Naive thymus-derived CD4-positive, alpha-beta T cell (primary cell): Measurements from ENCODE around the gene HTR4. TPM values are rescaled to one million over a fixed set of nuclear protein-coding genes. Genes with fewer than 3 reads are reported as not detected.
A peak's percentile ranks its signal among the peaks of the same experiment; 100 is the strongest.
"Not testable (repeated sequence)": the region's sequence is repeated elsewhere in the genome, so short reads cannot be mapped to it uniquely, and the experiment has no call there.

Source experiments
- ATAC-seq: fragments of 150-1000 bp; cut with Tn5 transposase; 2 replicates; pipeline ENCODE4 v1.10.0; 2021; ENCODE audit warnings: mild to moderate bottlenecking, moderate library complexity
- CTCF ChIA-PET: fragments of 350-600 bp; sonication (Branson Sonifier 250); formaldehyde crosslinking; loops from one replicate; lab custom pipeline; 2021; ENCODE audit warnings: antibody characterized with exemption; lab: Charles Lee
- POLR2A ChIA-PET: fragments of 350-600 bp; sonication (Branson Sonifier 250); formaldehyde crosslinking; loops from one replicate; lab custom pipeline; 2021; ENCODE audit warnings: antibody characterized with exemption, inconsistent platforms; lab: Charles Lee
- DNase-seq, 9 donors: peaks; one replicate each; pipeline versions ENCODE4 v3.0.0 to v3.0.0-alpha.2; 2020 to 2022; ENCODE audit warnings: mixed read lengths in 1 of 9
- H3K27ac ChIP-seq: one replicate; pipeline ENCODE4 v1.7.0; 2013; ENCODE audit warnings: mild to moderate bottlenecking, low read depth, low read length, moderate library complexity
- H3K27me3 ChIP-seq, 2 donors: one replicate each; pipeline ENCODE4 v1.7.0; 2013; ENCODE audit warnings: low read length in 2 of 2, mild to moderate bottlenecking in 2 of 2, moderate library complexity in 2 of 2; ENCODE audit not compliant: control insufficient read depth in 2 of 2, insufficient read depth in 2 of 2
- H3K36me3 ChIP-seq, 3 experiments: 1 replicate in 2 of 3; 2 replicates in 1 of 3; pipeline ENCODE4 v1.7.0; 2013; ENCODE audit warnings: low read length in 3 of 3, mild to moderate bottlenecking in 3 of 3, moderate library complexity in 1 of 3; ENCODE audit not compliant: insufficient read depth in 3 of 3, control insufficient read depth in 2 of 3
- H3K4me1 ChIP-seq, 2 donors: one replicate each; pipeline ENCODE4 v1.7.0; 2013; ENCODE audit warnings: low read length in 2 of 2, mild to moderate bottlenecking in 2 of 2, moderate library complexity in 1 of 2; ENCODE audit not compliant: control insufficient read depth in 2 of 2, insufficient read depth in 2 of 2
- H3K4me3 ChIP-seq: 2 replicates; pipeline ENCODE4 v1.7.0; 2013; ENCODE audit warnings: mild to moderate bottlenecking, low read length
- H3K9me3 ChIP-seq, 3 experiments: 1 replicate in 2 of 3; 2 replicates in 1 of 3; pipeline ENCODE4 v1.7.0; 2013; ENCODE audit warnings: low read length in 3 of 3; ENCODE audit not compliant: control insufficient read depth in 2 of 3
- H3K27ac Mint-ChIP-seq, 9 donors: one replicate each; pipeline ENCODE4 v1.8.0; 2020 to 2022; ENCODE audit warnings: mixed read lengths in 9 of 9, mild to moderate bottlenecking in 8 of 9, moderate library complexity in 5 of 9, inconsistent platforms in 2 of 9
- H3K27me3 Mint-ChIP-seq, 5 donors: one replicate each; pipeline ENCODE4 v1.8.0; 2021 to 2022; ENCODE audit warnings: mixed read lengths in 5 of 5, mild to moderate bottlenecking in 1 of 5
- H3K36me3 Mint-ChIP-seq, 5 donors: one replicate each; pipeline ENCODE4 v1.8.0; 2020 to 2022; ENCODE audit warnings: mixed read lengths in 5 of 5, mild to moderate bottlenecking in 3 of 5, inconsistent platforms in 1 of 5
- H3K4me1 Mint-ChIP-seq, 7 donors: one replicate each; pipeline ENCODE4 v1.8.0; 2020 to 2022; ENCODE audit warnings: mixed read lengths in 7 of 7, mild to moderate bottlenecking in 3 of 7, inconsistent platforms in 1 of 7
- H3K4me3 Mint-ChIP-seq, 10 donors: one replicate each; pipeline ENCODE4 v1.8.0; 2020 to 2022; ENCODE audit warnings: mild to moderate bottlenecking in 10 of 10, mixed read lengths in 10 of 10, moderate library complexity in 6 of 10, inconsistent platforms in 2 of 10
- H3K9me3 Mint-ChIP-seq, 11 donors: one replicate each; pipeline ENCODE4 v1.8.0; 2020 to 2022; ENCODE audit warnings: mixed read lengths in 11 of 11, mild to moderate bottlenecking in 4 of 11, inconsistent platforms in 1 of 11, moderate library complexity in 1 of 11
- intact Hi-C, 2 donors: fragments of 100-400 bp; cut with micrococcal nuclease; formaldehyde crosslinking; loops; one replicate each; pipeline ENCODE4 v1.15.1; 2023
- polyA plus RNA-seq, 2 donors: library from polyadenylated mRNA; unstranded; fragments of 300-500 nt; fragmentation: Illumina TruSeq; gene quantifications; one replicate each; pipeline ENCODE4 v1.2.3, GENCODE V29; 2021
- total RNA-seq, 6 experiments: library from RNA in 5 of 6; stranded (reverse) in 5 of 6; gene quantifications; 1 replicate in 5 of 6; 2 replicates in 1 of 6; pipeline ENCODE4 v1.2.3 and lab custom pipeline; 2021 to 2026

HTR4 gene
- total and polyA plus RNA-seq, 7 experiments from 2014 or later: not detected

DNA sequence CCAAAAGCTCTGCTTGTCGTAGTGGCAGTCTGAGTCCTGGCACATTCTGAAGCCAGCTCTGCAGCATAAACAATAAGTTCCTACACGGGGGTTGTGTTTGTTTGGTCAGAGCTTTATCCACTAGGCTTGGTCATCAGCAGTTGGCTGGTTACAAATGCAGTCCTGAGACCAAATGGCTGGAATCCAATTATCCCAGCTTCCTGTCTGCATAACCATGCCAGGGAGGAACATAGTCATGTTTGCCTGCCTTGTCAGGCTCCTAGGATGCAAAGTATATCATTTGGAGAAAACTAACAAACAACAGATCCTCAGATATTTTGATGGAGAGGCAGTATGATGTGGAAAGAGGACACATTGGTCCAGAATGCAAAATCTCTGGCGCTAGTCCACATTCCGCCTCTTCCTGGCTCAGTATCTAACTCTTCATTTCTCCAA is 184.8 kb downstream of the HTR4 start:
- no peaks in the 10 kb centered on the region for H3K4me1 ChIP-seq
- no peaks in the 10 kb centered on the region for H3K9me3 ChIP-seq
- Mint-ChIP-seq H3K27ac (no peak overlapping the region), H3K9me3 (no peaks in the 10 kb centered on the region), H3K36me3 (no peaks in the 10 kb centered on the region), H3K4me3 (no peak overlapping the region), H3K27me3 (peaks cover 0 to 11% (median 0%) of the 10 kb centered on the region in 5 donors), H3K4me1 (peaks cover 0 to 2% (median 0%) of the 10 kb centered on the region in 7 donors)
- no peak overlapping the region for H3K4me3 ChIP-seq
- CTCF ChIA-PET: no interaction called here
- DNase-seq (no peak), ATAC-seq (no peak)
- no peaks in the 10 kb centered on the region for H3K36me3 ChIP-seq
- H3K27ac ChIP-seq: no peak overlapping the region
- POLR2A ChIA-PET: no interaction called here
- intact Hi-C loops: no loop called here
- no peaks in the 10 kb centered on the region for H3K27me3 ChIP-seq

DNA sequence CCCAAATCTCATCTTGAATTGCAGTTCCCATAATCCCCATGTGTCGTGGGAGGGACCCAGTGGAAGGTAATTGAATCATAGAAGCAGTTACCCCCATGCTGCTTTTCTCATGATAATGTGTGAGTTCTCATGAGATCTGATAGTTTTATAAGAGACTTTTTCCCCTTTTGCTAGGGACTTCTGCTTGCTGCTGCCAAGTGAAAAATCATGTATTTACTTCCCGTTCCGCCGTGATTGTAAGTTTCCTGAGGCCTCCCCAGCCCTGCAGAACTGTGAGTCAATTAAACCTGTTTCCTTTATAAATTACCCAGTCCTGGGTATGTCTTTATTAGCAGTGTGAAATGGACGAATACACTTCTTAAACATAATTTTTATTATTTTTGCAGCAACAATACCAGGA is 185.6 kb downstream of the HTR4 start:
- DNase-seq, intact Hi-C loops, H3K4me1 Mint-ChIP-seq, H3K27ac ChIP-seq, H3K36me3 Mint-ChIP-seq, H3K9me3 Mint-ChIP-seq, H3K27me3 ChIP-seq, H3K9me3 ChIP-seq, H3K36me3 ChIP-seq, H3K27ac Mint-ChIP-seq, H3K4me3 ChIP-seq, CTCF ChIA-PET, H3K4me3 Mint-ChIP-seq, ATAC-seq, H3K4me1 ChIP-seq, POLR2A ChIA-PET: not testable (repeated sequence)
- peaks cover 0 to 11% (median 0%) of the 10 kb centered on the region in 5 donors for H3K27me3 Mint-ChIP-seq

DNA sequence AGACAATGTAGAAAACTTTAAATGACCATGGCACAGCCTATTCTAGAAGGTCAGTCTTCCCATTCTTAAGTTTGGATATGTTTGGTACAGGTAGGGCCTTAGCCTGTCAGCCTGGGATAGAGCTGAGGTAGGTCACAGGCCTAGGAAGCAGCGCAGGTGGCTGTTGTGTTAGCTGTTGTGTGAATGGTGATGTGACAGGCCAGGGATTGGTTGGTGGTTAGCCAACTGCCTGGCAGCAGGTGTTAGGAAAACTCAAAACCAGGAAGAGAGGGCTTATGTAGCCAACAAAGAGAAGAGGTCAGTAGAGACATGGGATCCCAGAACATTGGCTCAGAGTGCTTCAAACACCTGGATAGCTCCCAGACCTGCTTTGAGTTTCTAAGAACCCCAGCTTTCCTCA is 186.4 kb downstream of the HTR4 start:
- Mint-ChIP-seq H3K4me1 (peaks cover 0 to 2% (median 0%) of the 10 kb centered on the region in 7 donors), H3K36me3 (no peaks in the 10 kb centered on the region), H3K27ac (no peak overlapping the region), H3K27me3 (peaks cover 0 to 11% (median 0%) of the 10 kb centered on the region in 5 donors), H3K9me3 (no peaks in the 10 kb centered on the region), H3K4me3 (no peak overlapping the region)
- DNase-seq: no peak
- POLR2A ChIA-PET: no interaction called here
- H3K27ac ChIP-seq: no peak overlapping the region
- no peaks in the 10 kb centered on the region for H3K4me1 ChIP-seq
- CTCF ChIA-PET: interaction anchor here (0.6 kb wide), 1 partner anchor 1065 kb away, joined by 3 read pairs; no protein-coding TSS in a partner anchor
- H3K36me3 ChIP-seq: no peaks in the 10 kb centered on the region
- H3K4me3 ChIP-seq: no peak overlapping the region
- intact Hi-C loops: no loop called here
- no peaks in the 10 kb centered on the region for H3K9me3 ChIP-seq
- no peaks in the 10 kb centered on the region for H3K27me3 ChIP-seq
- no peak for ATAC-seq

DNA sequence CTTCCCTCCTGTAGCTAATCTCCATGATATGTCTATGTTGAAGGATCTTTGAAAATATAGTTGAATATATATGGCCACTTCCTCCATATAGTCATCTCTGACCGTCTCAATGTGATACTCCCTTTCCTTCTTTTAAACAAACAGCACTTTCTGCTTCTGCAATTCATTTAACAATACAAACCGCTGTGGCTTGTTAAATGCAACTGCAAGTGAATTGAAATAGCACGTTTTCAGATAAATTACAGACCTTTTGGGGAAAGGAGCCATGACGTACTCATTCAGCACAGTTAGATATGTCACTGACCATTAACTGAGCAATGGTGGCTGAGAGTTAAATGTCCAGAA is 188.1 kb downstream of the HTR4 start:
- Mint-ChIP-seq H3K9me3 (peaks cover 0 to 1% (median 0%) of the 10 kb centered on the region in 11 donors), H3K36me3 (no peaks in the 10 kb centered on the region), H3K27me3 (peaks cover 0 to 16% (median 5%) of the 10 kb centered on the region in 5 donors), H3K4me3 (no peak overlapping the region), H3K27ac (no peak overlapping the region), H3K4me1 (peaks cover 0 to 2% (median 0%) of the 10 kb centered on the region in 7 donors)
- no peak for DNase-seq
- intact Hi-C loops: no loop called here
- Histone ChIP-seq H3K27me3 (no peaks in the 10 kb centered on the region), H3K9me3 (no peaks in the 10 kb centered on the region), H3K4me1 (no peaks in the 10 kb centered on the region), H3K36me3 (no peaks in the 10 kb centered on the region), H3K4me3 (no peak overlapping the region), H3K27ac (no peak overlapping the region)
- CTCF ChIA-PET: no interaction called here
- POLR2A ChIA-PET: no interaction called here
- peak; percentile 37 for ATAC-seq

DNA sequence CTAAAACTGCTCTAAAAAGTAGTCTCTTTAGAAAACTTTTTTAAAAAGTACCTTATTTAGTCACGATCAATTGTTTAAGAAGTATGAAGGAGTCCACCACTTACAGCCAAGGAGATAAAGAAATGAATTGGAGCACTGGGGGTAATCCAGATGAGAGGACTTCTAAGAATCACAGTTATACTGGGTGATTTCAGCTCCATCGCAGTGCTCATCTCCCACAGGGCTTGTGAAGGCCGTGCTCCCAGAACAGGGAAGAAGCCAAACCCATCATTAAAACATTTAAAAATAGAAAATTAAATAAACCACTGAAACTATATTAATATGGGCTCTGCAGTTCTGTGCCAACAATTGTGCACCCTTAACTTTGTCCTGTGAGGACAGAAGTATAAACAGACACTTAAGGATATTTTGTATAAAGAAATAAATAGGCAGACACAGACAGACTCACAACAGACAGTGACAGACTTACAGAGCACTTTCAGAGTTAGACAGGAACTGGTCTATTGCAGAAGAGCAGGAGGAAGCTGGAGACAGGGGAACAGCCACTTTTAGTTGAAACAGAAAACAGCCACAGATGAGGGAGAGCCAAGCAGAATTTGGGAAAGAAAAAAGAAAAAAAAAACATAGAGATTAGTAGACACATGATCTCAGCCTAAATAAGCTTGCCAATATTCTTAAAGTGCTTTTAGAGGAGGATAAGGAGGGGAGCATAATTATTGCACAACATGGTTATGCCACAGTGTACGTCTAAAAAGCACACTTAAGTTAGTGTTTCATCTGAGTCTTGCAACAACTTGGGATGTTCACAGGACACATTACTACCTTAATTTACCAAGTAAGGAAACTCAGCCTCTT is 188.7 kb downstream of the HTR4 start:
- Histone ChIP-seq H3K36me3 (no peaks in the 10 kb centered on the region), H3K27ac (no peak overlapping the region), H3K4me3 (no peak overlapping the region), H3K4me1 (no peaks in the 10 kb centered on the region), H3K9me3 (no peaks in the 10 kb centered on the region), H3K27me3 (no peaks in the 10 kb centered on the region)
- ATAC-seq: peak; percentile 59
- peaks cover 0 to 2% (median 0%) of the 10 kb centered on the region in 7 donors for H3K4me1 Mint-ChIP-seq
- intact Hi-C loops: no loop called here
- POLR2A ChIA-PET: no interaction called here
- H3K27ac Mint-ChIP-seq: no peak overlapping the region
- peaks cover 0 to 16% (median 5%) of the 10 kb centered on the region in 5 donors for H3K27me3 Mint-ChIP-seq
- H3K9me3 Mint-ChIP-seq: peaks cover 0 to 1% (median 0%) of the 10 kb centered on the region in 11 donors
- no peaks in the 10 kb centered on the region for H3K36me3 Mint-ChIP-seq
- no peak for DNase-seq
- H3K4me3 Mint-ChIP-seq: no peak overlapping the region
- CTCF ChIA-PET: no interaction called here

DNA sequence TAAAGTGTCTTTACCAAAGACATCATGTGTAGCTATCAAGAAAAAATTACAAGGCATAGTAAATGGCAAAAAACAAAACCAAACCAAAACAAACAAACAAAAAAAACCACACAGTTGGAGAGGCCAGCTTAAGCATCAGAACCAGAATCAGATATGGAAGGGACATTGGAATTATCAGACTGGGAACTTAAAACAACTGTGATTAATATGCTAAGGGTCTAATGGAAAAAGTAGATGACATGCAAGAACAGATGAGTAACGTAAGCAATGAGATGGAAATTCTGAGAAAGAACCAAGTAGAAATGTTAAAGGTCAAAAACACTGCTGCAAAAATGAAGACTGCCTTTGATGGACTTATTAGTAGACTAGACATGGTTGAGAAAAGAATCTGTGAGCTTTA is 194.7 kb downstream of the HTR4 start:
- Mint-ChIP-seq H3K4me1 (no peaks in the 10 kb centered on the region), H3K27ac (peak overlapping the region in 1 of 9 donors; percentile 9), H3K4me3 (no peak overlapping the region), H3K36me3 (no peaks in the 10 kb centered on the region), H3K27me3 (peaks cover 6 to 24% (median 17%) of the 10 kb centered on the region in 5 donors), H3K9me3 (peaks cover 0 to 1% (median 0%) of the 10 kb centered on the region in 11 donors)
- no peak overlapping the region for H3K27ac ChIP-seq
- no peaks in the 10 kb centered on the region for H3K9me3 ChIP-seq
- H3K4me3 ChIP-seq: no peak overlapping the region
- DNase-seq (no peak), ATAC-seq (no peak)
- ChIA-PET POLR2A (no interaction called here), CTCF (interaction anchor here (0.7 kb wide), 1 partner anchor 257 kb away, joined by 3 read pairs; the partner anchor contains the start of gene SPINK6)
- intact Hi-C loops: no loop called here
- H3K27me3 ChIP-seq: no peaks in the 10 kb centered on the region
- H3K4me1 ChIP-seq: no peaks in the 10 kb centered on the region
- no peaks in the 10 kb centered on the region for H3K36me3 ChIP-seq
